ENCODE results near the gene PSMB1. TPM values are rescaled to one million over a fixed set of nuclear protein-coding genes. Genes with fewer than 3 reads are reported as not detected.
"Not testable (repeated sequence)": the region's sequence is repeated elsewhere in the genome, so short reads cannot be mapped to it uniquely, and the experiment has no call there.

Gene PSMB1
- total RNA-seq, 1 donor from 2014 or later = 194 TPM

DNA sequence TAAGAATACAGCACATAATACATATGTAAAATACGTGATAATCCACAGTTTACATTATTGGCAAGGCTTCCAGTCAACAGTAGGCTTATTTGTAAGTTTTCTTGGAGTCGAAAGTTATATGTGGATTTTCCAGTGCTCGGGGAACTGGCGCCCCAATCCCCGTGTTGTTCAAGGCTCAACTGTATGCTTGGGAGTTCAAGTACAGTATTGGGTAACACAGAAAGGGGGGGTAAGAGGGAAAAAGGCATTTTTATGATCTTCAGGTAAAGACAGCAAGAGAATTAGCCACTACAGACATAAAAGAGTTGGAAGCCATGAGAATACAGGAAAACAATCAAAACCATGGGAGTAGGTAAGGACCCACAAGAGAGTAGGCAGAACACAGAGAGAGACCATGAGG lies 16.4 kb downstream of the PSMB1 start:
- intact Hi-C loops (cut with micrococcal nuclease) = no loop called here

DNA sequence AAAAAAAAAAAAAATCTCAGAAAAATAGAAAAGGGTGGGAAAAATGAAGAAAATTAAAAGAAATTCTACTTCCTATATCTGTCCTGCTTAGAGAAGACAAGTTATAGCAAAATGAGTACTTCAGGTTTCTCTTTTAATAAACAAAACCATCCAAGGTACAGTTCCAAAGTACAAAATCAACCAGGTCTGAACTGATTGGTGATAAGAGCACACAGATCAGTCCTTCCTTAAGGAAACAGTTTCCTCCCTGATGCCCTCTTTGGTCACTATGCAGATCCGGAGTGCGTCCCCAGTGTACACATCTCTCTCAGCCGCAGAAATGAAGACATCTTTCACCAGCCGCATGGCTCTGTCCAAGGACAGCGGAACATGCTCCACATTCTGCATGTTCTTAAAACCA lies 18.1 kb downstream of the PSMB1 start:
- intact Hi-C loops (cut with micrococcal nuclease) = no loop called here

DNA sequence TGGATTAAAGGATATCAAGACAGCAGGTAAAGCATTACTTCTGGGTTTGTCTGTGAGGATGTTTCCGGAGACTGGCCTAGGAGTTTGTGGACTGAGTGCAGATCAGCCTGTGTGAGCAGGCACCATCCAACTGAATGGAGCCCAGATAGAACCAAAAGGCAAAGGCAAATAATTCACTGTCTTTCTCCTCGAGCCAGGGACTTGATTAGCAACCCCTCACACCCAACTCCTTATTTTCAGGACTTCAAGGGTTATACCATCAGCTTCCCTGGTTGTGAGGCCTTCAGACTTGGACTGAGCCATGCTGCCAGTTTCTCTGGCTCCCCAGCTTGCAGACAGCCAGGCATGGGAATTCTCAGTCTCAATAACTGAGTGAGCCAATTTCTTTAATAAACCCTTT lies 19.3 kb downstream of the PSMB1 start:
- intact Hi-C loops (cut with micrococcal nuclease) = no loop called here

DNA sequence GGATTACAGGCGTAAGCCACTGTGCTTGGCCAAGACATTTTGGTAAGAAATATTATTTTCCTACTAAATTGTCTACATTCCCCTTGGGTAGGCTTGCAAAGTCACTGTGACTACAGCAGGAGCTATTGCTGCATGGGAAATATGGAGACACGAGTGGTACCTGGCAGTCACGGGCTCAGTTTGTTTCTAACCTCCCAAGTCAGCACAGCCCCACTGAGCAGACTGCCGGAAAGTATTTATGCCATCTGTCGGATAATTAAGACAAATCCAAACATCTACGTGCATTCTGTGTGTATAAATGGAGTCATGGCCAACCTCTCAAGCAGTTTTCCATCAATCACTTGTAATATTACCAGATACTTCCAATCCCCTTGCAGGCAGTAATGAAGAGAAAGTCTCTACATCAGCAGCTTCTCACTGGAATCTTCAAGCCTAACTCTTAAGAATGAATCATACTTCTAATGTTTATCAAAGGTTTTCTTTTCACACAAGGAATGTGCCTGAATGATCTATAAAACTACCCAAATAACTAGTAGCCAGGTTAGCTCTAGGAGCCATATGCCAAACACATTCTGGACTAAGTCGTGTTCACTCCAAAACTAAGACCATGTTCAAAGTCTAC lies 20.1 kb downstream of the PSMB1 start:
- intact Hi-C loops (cut with micrococcal nuclease) = no loop called here

DNA sequence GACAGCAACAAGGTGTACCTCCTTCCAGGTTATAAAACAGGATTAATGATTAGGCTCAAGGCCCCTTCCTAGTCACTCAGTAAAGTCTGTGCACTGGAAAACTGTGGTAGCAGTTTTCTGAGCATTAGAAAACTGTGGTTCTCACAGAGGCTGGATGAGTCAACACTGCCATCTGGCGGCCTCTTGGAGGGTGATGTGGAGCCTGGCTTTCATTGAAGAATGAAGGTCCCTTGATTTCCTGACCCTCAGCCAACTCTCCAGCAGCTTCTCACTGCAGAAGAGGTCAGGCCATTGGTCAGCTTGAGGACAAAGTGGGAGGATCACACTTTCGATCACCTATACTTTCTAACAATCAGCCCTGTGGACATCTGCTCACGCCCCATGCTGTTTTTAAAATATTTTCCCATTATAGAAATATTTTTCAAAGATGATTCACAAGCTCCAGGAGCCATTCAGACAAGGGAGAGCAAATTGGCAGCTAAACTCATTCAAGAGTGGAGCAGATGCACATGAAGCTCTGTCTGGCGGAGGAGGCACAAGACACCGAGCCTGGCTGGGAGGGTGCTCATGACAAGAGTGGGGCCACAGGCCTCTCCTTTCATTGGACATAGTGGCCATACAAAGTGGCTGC lies 23.2 kb downstream of the PSMB1 start:
- intact Hi-C loops (cut with micrococcal nuclease) = loop anchor here (1.0 kb wide), 4 partner anchors 580 to 1635 kb away; no protein-coding TSS in a partner anchor

DNA sequence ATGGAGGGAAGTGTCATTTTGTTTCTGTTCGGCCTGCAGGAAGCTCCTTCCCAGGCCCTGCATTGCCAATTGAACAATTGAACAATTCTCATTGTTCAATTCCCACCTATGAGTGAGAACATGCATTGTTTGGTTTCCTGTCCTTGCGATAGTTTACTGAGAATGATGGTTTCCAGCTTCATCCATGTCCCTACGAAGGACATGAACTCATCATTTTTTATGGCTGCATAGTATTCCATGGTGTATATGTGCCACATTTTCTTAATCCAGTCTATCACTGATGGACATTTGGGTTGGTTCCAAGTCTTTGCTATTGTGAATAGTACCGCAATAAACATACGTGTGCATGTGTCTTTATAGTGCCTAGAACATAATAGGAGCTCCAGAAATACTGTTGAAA lies 25.1 kb downstream of the PSMB1 start:
- intact Hi-C loops (cut with micrococcal nuclease) = not testable (repeated sequence)

DNA sequence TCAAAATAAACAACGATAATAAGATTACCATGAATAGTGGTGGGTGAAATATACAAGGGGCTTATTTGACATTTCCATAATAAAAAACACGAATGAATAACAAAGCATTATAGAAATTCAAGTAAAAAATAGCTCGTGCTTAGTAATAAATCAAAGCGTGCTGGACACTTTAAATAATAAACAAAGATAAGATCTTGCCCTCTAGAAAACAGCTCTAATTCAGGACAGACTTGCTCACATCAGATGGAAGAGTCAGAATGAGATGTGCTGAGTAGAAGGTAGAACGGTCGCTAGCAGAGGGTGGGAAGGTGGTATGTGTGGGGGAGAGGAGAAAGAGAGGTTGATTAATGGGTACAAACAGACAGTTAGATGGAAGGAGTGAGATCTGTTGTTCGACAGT lies 27.3 kb downstream of the PSMB1 start:
- intact Hi-C loops (cut with micrococcal nuclease) = no loop called here

DNA sequence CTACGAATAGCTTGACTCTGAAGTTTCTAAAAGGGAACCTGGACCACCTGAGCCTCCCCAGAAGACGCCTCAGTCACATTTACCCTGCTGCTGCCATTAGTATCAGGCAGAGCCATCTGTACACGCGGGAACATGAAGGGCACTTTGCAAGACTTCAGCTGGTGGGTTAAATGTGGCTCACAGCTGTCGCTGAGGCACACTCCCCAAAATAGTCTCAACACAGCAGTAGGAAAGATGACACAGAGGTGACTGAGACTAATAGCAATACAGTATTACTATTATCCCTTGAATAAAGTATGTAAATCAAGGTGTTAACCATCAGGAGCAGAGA lies 29.0 kb downstream of the PSMB1 start:
- intact Hi-C loops (cut with micrococcal nuclease) = no loop called here

DNA sequence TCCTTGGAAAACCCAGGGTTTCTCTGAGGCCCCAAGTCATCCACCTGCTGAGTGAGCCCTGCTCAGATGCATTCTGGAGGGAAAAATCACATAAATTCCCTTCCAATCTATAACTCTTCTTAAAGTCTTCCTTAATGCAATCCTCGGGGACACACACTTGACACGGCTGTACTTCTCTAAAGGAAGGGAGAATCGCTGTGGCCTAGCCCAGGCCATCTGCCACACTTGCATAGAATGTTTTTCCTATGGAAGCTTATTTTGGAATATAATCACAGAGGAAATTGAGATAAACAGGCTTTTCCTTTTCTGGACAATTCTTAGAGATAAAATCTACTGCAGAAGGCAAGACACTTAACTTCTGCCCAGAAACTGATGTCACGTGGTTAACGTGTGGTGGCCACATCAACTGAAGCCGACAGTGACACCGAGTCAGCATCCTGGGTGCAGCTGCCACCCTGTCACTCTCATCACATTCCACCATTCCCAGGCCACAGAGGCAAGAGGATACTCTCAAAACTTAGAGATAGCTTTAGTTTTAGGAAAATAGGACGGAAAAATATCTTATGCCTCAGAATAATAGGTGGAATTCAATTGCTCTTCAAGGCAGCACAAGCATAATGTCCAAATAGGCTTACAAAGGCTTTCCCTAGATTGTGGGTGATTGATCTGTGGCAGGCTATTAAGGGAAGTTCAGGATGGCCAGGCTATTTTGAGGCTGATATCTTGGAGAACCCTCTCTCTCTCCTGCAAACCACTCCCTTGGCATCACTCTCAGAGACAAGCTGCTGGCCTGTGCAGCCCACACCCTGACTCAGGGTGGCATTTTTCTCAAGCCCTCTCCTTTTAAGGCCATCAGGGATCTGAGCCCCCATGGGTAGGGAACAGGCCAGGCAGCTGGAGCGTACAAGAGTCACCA lies 29.6 kb downstream of the PSMB1 start:
- intact Hi-C loops (cut with micrococcal nuclease) = no loop called here

DNA sequence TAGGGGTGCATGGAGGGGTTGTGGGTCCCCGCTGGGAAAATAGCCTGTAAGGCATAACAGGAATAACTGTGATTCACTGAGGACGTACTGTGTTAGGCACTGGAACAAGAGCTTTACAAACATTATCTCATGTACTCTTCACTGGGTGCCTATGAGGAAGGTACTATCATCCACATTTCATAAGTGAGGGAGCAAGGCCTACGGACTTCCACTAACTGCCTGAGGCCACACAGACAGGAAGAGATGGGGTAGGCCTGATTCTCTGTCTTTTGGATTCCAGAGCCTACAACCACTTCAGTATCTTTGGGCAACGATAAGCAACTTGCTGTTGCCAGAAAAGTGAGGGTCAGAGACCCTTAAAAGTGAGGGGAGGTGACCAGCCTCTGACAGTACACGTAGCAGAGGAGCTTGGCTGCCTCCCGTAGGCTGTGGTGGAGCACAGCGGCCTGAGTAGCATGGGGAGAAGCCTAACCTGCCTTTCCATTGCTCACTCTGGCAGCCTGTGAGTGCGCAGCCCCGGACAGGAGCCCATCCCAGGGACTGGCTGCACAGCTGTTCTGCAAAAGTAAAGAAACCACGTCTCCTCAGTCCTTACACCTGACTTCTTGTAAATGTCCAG lies 30.4 kb downstream of the PSMB1 start:
- intact Hi-C loops (cut with micrococcal nuclease) = no loop called here

DNA sequence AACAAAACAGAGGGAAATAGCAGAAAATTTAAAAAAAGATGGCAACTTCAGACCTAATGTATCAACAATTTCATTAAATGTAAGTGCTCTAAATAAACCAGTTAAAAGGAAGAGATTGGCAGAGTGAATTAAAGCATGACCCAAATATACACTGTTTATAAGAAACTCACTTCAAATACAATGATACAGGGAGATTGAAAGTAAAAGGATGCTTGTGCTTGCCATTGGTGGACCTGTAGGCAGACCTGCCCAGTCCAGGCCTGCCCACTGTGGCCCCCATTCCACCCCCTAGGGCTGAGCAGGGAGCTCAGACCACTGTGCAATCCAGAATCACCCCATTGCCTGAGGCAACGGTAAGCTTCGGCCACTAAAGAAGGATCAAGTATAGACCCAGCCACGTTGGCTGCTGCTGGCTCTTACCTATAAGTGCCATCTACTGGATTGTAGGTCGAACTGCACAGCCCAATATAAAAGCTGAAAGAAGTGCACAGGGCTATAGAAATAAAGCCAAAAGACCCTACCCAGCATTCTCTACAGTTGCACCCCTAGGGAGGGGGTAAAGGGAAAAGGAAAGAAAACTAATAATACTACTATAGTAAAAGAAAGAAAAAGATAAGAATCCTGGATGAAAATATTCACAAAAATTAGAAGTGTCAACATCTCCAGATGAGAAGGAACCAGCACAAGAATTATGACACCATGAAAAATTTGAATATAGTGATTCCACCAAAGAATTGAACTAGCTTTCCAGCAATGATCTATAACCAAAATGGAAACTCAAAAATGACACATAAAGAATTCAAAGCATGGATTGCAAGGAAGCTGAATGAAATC lies 36.1 kb downstream of the PSMB1 start:
- intact Hi-C loops (cut with micrococcal nuclease) = loop anchor here (1.0 to 10.0 kb wide), 8 partner anchors 225 to 1622 kb away; partner anchors contain the start of gene DLL1

DNA sequence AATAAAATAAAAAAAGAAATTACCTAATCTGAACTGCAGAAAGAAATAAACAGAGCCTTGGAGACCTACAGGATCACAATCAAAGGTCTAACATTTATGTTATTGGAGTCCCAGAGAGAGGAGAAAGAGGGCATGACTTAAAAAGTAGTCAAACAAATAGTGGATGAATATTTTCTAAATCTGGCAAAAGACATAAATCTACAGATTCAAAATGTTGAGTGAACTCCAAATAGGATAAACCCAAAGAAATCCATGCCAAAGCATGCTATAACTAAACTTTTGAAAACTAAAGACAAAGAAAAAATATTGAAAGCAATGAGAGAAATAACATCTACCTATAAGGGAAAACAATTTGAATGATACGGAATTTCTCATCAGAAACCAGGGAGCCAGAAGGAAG lies 38.2 kb downstream of the PSMB1 start:
- intact Hi-C loops (cut with micrococcal nuclease) = loop anchor here (5.0 to 10.0 kb wide), 2 partner anchors 223 to 430 kb away; partner anchors contain the start of gene DLL1

DNA sequence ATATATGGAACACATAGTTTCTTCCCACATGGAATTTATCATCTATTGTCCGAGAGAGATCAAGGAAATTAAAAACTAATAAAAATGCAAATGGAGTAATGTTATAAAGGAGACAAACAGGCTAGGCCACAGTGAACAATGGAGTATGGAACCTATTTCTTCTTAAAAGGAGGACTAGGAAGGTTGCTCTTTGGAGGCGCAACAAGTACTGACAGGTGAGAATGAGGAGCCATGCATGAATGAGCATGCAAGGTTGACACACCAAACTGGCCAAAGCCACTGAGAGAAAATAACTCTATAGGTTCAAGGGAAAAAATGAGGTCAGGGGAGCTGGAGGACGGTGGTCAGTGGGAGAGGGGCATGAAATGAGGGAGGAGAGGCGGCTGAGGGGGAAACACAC lies 40.9 kb downstream of the PSMB1 start:
- intact Hi-C loops (cut with micrococcal nuclease) = loop anchor here (10.0 kb wide), 1 partner anchor 427 kb away; no protein-coding TSS in a partner anchor

DNA sequence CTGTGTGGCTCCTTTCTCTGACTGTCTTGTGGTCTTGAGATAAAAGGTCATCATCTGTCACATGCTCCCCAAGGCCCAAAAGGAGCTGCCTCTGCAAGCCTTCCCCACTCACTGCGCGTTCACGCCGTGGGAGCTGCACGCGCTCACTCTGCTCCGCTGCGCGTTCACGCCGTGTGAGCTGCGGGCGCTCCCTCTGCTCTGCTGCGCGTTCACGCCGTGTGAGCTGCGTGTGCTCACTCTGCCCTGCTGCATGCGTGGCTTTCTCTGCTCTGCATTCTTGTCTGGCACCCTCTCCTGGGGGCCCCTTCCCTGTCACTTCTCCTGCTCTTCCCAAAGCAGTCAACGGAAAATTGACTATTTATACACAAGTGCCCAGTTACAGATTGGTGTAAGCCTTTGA lies 42.5 kb downstream of the PSMB1 start:
- intact Hi-C loops (cut with micrococcal nuclease) = loop anchor here (10.0 kb wide), 1 partner anchor 426 kb away; no protein-coding TSS in a partner anchor

DNA sequence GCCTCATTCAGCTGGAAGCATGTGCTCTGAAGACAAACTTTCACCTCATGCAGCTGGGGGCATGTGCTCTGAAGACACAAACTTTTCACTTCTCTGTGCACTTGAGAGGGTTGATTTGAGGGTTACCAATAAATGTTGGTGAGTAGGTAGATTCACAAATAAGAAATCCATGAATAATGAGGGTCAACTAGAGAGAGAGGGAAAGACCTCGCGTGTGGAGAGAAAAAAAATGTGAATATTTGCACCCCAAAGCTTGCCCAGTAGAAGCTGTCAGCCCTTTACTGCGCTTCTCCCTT lies 43.4 kb downstream of the PSMB1 start:
- intact Hi-C loops (cut with micrococcal nuclease) = loop anchor here (10.0 kb wide), 1 partner anchor 425 kb away; no protein-coding TSS in a partner anchor

DNA sequence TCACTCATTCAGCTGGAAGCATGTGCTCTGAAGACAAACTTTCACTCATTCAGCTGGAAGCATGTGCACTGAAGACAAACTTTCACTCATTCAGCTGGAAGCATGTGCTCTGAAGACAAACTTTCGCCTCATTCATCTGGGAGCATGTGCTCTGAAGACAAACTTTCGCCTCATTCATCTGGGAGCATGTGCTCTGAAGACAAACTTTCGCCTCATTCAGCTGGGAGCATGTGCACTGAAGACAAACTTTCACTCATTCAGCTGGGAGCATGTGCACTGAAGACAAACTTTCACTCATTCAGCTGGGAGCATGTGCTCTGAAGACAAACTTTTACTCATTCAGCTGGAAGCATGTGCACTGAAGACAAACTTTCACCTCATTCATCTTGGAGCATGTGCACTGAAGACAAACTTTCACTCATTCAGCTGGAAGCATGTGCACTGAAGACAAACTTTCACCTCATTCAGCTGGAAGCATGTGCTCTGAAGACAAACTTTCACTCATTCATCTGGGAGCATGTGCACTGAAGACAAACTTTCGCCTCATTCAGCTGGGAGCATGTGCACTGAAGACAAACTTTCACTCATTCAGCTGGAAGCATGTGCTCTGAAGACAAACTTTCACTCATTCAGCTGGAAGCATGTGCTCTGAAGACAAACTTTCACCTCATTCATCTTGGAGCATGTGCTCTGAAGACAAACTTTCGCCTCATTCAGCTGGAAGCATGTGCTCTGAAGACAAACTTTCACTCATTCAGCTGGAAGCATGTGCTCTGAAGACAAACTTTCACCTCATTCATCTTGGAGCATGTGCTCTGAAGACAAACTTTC lies 44.0 kb downstream of the PSMB1 start:
- intact Hi-C loops (cut with micrococcal nuclease) = not testable (repeated sequence)

DNA sequence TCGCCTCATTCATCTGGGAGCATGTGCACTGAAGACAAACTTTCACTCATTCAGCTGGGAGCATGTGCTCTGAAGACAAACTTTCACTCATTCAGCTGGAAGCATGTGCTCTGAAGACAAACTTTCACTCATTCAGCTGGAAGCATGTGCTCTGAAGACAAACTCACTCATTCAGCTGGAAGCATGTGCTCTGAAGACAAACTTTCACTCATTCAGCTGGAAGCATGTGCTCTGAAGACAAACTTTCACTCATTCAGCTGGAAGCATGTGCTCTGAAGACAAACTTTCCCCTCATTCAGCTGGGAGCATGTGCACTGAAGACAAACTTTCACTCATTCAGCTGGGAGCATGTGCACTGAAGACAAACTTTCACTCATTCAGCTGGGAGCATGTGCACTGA lies 44.8 kb downstream of the PSMB1 start:
- intact Hi-C loops (cut with micrococcal nuclease) = not testable (repeated sequence)

DNA sequence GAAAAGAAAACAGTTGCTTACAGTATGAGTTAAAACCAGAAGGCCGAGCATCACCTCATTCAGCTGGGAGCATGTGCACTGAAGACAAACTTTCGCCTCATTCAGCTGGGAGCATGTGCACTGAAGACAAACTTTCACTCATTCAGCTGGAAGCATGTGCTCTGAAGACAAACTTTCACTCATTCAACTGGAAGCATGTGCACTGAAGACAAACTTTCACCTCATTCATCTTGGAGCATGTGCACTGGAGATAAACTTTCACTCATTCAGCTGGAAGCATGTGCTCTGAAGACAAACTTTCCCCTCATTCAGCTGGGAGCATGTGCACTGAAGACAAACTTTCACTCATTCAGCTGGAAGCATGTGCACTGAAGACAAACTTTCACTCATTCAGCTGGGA lies 45.4 kb downstream of the PSMB1 start:
- intact Hi-C loops (cut with micrococcal nuclease) = not testable (repeated sequence)

DNA sequence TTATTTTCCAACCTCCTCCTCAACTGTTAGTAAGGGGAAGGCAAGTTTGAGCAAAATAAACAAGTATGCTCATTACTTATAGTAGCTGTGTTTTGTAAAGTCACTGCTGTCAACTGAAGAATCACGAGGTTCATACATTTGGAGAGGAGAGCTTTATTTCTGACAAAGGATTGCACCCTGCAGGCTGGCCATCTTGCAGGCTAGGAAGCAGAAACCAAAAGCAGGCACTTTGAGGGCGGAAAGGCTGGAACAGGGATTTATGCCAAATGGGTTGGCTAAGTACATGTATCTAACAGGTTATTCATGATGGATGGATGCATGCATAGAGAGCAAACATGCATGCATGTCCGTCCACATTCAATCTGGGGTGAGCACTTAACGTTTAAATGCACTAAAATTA lies 46.7 kb downstream of the PSMB1 start:
- intact Hi-C loops (cut with micrococcal nuclease) = no loop called here

DNA sequence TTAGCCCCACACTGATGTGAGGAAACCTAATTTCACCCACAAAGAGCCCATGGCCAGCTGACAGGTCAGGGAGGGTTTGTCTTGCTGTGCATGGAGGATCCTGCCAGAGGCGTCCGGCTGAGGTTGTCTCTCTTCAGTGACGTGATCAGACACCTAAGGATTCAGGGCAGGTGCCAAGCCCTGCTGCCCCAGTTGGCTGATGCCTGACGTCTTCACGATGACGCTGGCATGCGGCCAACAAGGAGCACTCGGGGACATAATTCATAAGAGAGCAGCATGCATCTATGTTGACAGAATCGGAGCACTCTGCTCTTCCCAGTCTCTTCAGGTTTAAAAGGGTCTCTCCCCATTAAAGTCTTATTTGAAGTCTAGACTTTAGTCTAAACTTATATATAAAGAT lies 47.8 kb downstream of the PSMB1 start:
- intact Hi-C loops (cut with micrococcal nuclease) = no loop called here
